ENCODE measurements around the gene NOL11. TPM values are rescaled to one million over a fixed set of nuclear protein-coding genes. Genes with fewer than 3 reads are reported as not detected.

The NOL11 gene
- total RNA-seq, 2 donors from 2014 or later: 48.3 to 60.7 TPM

GRCh38 chr17:67785504-67785903 is 67.8 kb downstream of the NOL11 start:
- Mint-ChIP-seq H3K27ac (no peak overlapping the region), H3K4me1 (no peaks in the 10 kb centered on the region), H3K9me3 (no peaks in the 10 kb centered on the region), H3K4me3 (no peak overlapping the region), H3K36me3 (ENCODE audit: low read depth) (no peaks in the 10 kb centered on the region), H3K27me3 (ENCODE audit: insufficient read depth) (no peaks in the 10 kb centered on the region)
- 91 to 100% methylated on average over 4 to 5 of the region's 5 CpGs for whole genome bisulfite sequencing, 2 experiments (ENCODE audit: insufficient coverage in 1 of 2, insufficient read length in 1 of 2)
- H3K4me3 ChIP-seq (ENCODE audit: low read length): no peak overlapping the region
- H3K27ac ChIP-seq (ENCODE audit: low read depth, low read length): no peak overlapping the region
- no peaks in the 10 kb centered on the region for H3K4me1 ChIP-seq (ENCODE audit: control insufficient read depth, insufficient read depth, low read length)
- no peaks in the 10 kb centered on the region for H3K27me3 ChIP-seq (ENCODE audit: control insufficient read depth, insufficient read depth, low read length, poor library complexity, severe bottlenecking)
- H3K9ac ChIP-seq (ENCODE audit: extremely low read depth, low read length, poor library complexity, severe bottlenecking): no peak overlapping the region
- no peak for TF ChIP-seq CTCF (conservative IDR thresholded peaks at IDR 0.05)
- no peak for DNase-seq
- H3K36me3 ChIP-seq (ENCODE audit: control insufficient read depth, insufficient read depth, low read length): no peaks in the 10 kb centered on the region
- no peaks in the 10 kb centered on the region for H3K9me3 ChIP-seq (ENCODE audit: control insufficient read depth, low read length)

Other genes with a start within 250 kb of the NOL11 start
- 100 to 1,000 TPM; 184 to 198 TPM for gene BPTF, start 107.6 kb downstream of the NOL11 start, total RNA-seq

All from endodermal cell (in vitro differentiated cells).